ENCODE data around the gene SNX9. TPM values are rescaled to one million over a fixed set of nuclear protein-coding genes. Genes with fewer than 3 reads are reported as not detected.

Gene SNX9
- total RNA-seq, 4 donors from 2014 or later: 29.4 to 44.9 (median 33.3) TPM

- Histone ChIP-seq H3K9me3 (no peaks in the 10 kb centered on the region), H3K4me3 (peak overlapping the region; percentile 71 to 93 (median 88)), H3K36me3 (no peaks in the 10 kb centered on the region), H3K27ac (peak overlapping the region; percentile 31 to 78 (median 64)), H3K27me3 (no peaks in the 10 kb centered on the region), H3K4me1 (peaks cover 0 to 7% of the 10 kb centered on the region in 2 donors)
- DNase-seq (no peak), ATAC-seq (peak in 1 of 2 donors; percentile 35)
- in situ Hi-C loops (cut with MboI; ENCODE audit: low sequenced_read_pairs in 4 of 4): loop anchor here in 1 of 4 donors (10.0 kb wide), 1 partner anchor 84 kb away; no protein-coding TSS in a partner anchor
- TF ChIP-seq CTCF (IDR thresholded peaks at IDR 0.05 in 4 of 5, conservative IDR thresholded peaks at IDR 0.05 in 1 of 5) (no peak), POLR2A (IDR thresholded peaks at IDR 0.05) (no peak)
- intact Hi-C loops (cut with DNase I; ENCODE audit: low total_unique reads): loop anchor here (1.0 to 5.0 kb wide), 2 partner anchors 91 to 159 kb away; partner anchors contain the start of gene SNX9
These were observed 158.0 kb downstream of the SNX9 start for GRCh38 chr6:157981132-157981394.

DNA sequence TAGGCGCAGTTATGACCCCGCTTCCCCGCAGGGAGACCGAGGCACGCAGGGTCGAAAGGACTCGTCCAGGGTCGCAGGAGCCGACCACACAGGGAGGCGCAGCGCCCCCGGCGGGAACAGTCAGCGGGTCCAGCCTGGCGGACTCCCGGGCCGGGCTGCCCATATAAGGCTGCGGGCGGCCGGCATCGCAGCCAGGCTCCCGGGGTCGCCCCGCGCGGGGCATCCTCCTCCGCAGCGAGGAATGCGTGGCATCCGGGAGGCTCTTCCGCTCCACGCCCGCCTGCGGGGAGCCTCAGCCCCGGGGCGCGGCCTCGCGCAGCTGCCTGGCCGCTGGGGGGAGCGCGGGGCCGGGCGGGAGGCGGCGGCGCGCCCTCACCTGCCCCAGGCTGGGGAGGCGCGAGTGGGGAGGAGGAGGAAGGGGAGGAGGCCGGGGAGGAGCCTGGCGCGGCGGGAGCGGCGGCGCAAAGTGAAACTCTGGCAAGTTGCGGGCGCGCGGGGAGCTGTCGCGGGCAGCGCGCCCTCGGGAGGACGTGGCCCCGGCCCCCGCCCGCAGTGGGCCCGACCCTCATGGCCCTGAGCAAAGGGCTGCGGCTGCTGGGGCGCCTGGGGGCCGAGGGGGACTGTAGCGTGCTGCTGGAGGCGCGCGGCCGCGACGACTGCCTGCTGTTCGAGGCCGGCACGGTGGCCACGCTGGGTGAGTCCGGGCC is 158.5 kb downstream of the SNX9 start, which contains the start of gene SYNJ2:
Gene SYNJ2 (plus strand): TSS at position 469 of the 707 bp plus-strand sequence. CDS start 99 bp downstream, at position 568.
- ATAC-seq (peak; percentile 88 to 90), DNase-seq (peak; percentile 44 to 60)
- Histone ChIP-seq H3K36me3 (no peaks in the 10 kb centered on the region), H3K27me3 (no peaks in the 10 kb centered on the region), H3K9me3 (no peaks in the 10 kb centered on the region), H3K4me3 (peak within 1 kb of the TSS; percentile 71 to 93 (median 88)), H3K27ac (peak within 1 kb of the TSS; percentile 54 to 78 (median 66)), H3K4me1 (peaks cover 0 to 7% of the 10 kb centered on the region in 2 donors)
- intact Hi-C loops (cut with DNase I; ENCODE audit: low total_unique reads) (loop anchor here (1.0 to 5.0 kb wide), 2 partner anchors 91 to 159 kb away; partner anchors contain the start of gene SNX9), in situ Hi-C loops (cut with MboI; ENCODE audit: low sequenced_read_pairs in 4 of 4) (loop anchor here in 1 of 4 donors (10.0 kb wide), 1 partner anchor 83 kb away; no protein-coding TSS in a partner anchor)
- peak in 4 of 5 experiments; percentile 43 to 72 (median 68) for TF ChIP-seq CTCF (IDR thresholded peaks at IDR 0.05 in 4 of 5, conservative IDR thresholded peaks at IDR 0.05 in 1 of 5)
- peak; percentile 46 to 71 for TF ChIP-seq POLR2A (IDR thresholded peaks at IDR 0.05)

GRCh38 chr6:157982102-157982562 is 159.1 kb downstream of the SNX9 start:
- no peak for DNase-seq
- peak overlapping the region; percentile 52 to 78 (median 66) for H3K27ac ChIP-seq
- in situ Hi-C loops (cut with MboI; ENCODE audit: low sequenced_read_pairs in 4 of 4) (loop anchor here in 1 of 4 donors (10.0 kb wide), 1 partner anchor 83 kb away; no protein-coding TSS in a partner anchor), intact Hi-C loops (cut with DNase I; ENCODE audit: low total_unique reads) (loop anchor here (5.0 kb wide), 1 partner anchor 160 kb away; the partner anchor contains the start of gene SNX9)
- H3K4me1 ChIP-seq: peaks cover 0 to 7% of the 10 kb centered on the region in 2 donors
- no peaks in the 10 kb centered on the region for H3K27me3 ChIP-seq
- no peaks in the 10 kb centered on the region for H3K9me3 ChIP-seq
- peak overlapping the region; percentile 71 to 93 (median 88) for H3K4me3 ChIP-seq
- ATAC-seq: peak; percentile 46 to 50
- H3K36me3 ChIP-seq: no peaks in the 10 kb centered on the region
- no peak for TF ChIP-seq POLR2A (IDR thresholded peaks at IDR 0.05)
- no peak for TF ChIP-seq CTCF (IDR thresholded peaks at IDR 0.05 in 4 of 5, conservative IDR thresholded peaks at IDR 0.05 in 1 of 5)

DNA sequence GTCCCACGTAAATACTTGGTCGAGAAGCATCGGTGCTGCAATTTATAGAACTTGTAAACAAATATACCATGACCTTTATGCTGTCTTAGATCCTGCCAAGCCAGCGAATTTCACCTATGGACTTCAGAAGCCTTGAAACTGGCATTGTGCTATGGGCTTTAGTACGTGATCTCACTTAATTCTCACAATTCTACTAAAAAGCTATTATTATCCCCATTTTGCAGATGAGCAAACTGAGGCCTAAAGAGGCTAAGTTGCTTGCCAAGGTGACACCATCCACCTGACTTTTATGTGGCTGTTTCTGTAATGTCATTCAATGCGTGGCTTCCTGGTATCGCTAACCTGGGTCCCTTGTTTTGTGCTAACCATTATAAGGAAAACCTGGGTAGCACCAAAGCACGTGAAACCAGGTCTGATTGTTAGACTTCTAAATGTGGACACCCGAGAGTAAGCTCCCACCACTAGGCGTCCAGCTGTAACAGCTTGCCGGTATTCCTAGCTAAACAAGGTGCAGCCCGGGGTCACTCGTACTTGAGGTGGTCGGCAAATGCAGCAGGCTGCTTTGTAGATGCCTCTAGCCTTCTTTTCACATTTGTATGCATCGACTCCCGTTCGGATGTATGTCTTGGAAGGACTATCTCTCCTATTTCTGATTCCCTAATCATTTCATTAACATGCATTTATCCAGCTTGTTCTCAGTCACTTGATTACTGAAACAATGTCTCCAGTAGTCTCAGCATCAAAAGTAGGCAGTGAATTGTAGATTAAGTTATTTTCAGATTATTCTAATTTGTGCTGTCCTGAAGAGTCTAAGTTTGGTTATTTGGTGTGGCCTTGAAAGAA is 159.7 kb downstream of the SNX9 start:
- H3K36me3 ChIP-seq: no peaks in the 10 kb centered on the region
- peak overlapping the region in 3 of 4 donors; percentile 5 to 73 (median 52) for H3K27ac ChIP-seq
- TF ChIP-seq POLR2A (IDR thresholded peaks at IDR 0.05) (no peak), CTCF (IDR thresholded peaks at IDR 0.05 in 4 of 5, conservative IDR thresholded peaks at IDR 0.05 in 1 of 5) (no peak)
- no peaks in the 10 kb centered on the region for H3K27me3 ChIP-seq
- ATAC-seq: no peak
- peak overlapping the region; percentile 71 to 93 (median 88) for H3K4me3 ChIP-seq
- intact Hi-C loops (cut with DNase I; ENCODE audit: low total_unique reads): loop anchor here (5.0 kb wide), 1 partner anchor 160 kb away; the partner anchor contains the start of gene SNX9
- in situ Hi-C loops (cut with MboI; ENCODE audit: low sequenced_read_pairs in 4 of 4): loop anchor here in 1 of 4 donors (10.0 kb wide), 1 partner anchor 82 kb away; no protein-coding TSS in a partner anchor
- H3K4me1 ChIP-seq: peaks cover 1 to 7% of the 10 kb centered on the region in 2 donors
- DNase-seq: no peak
- no peaks in the 10 kb centered on the region for H3K9me3 ChIP-seq
